ENCODE results near the gene SOAT1.
"Not testable (repeated sequence)": the region's sequence is repeated elsewhere in the genome, so short reads cannot be mapped to it uniquely, and the experiment has no call there.

SOAT1 gene

DNA sequence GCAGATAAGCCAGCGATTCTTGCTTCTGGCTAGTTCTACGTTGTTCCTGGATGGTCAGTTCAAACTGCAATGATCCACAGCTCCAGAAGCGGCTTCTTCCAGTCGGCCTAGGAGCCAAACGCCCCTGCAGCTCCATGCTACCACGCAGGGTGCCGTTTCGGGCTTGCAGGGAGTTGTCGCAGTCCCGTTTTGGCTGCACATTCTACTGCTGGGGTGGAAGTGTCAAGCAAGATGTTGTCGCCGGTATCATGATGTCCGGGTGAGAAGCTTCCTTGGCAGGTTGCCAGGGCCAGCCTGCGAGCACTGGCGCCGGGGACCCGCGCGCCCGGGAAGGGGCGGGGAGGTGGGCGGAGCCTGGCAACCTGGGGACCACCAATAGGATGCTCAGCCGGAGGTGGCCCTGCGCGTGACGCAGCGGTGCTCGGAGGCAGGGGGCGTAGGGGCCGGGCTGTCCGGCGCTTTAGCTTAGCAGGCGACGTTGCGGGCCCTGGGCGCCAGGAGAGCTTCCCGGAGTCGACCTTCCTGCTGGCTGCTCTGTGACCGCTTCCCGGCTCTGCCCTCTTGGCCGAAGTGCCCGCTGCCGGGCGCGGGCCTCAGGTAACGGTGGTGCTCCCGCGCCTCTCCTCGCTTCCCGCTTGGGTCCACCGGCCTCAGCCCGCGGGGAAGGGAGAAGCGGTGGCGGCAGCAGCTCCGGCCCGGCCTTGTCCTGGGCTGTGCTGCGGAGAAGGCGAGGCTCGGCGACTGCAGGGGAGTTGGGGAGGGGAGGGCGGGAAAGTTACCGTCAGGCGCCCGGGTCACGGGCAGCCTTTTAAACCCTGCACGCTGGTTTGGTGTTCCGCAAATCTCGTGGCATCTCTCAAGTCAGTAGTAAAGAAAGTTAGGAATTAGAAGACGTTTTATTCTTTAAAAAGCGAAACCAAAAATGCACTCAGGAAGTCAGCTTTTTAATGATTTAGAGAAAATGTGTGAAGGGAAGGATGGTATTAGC is at the start of gene SOAT1:
Gene SOAT1, plus strand, starts transcription at position 458 of the 988 bp plus-strand sequence. CDS start 8,888 bp downstream, outside the sequence.
- DNase-seq (ENCODE audit: low read depth), result peak; percentile 91

DNA sequence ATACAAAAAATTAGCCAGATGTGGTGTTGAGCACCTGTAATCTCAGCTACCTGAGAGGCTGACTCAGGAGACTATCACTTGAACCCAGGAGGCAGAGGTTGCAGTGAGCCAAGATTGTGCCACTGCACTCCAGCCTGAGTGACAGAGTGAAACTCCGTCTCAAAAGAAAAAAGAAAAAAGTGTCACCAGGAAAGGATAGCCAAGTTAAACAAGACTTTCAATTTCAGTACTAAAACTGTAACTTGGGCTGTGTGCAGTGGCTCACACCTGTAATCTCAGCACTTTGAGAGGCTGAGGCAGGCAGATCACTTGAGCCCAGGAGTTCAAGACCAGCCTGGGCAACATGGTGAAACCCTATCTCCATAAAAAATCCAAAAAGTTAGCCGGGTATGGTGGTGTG is 48.2 kb upstream of the SOAT1 start:
- not testable (repeated sequence) for DNase-seq (ENCODE audit: low read depth)

DNA sequence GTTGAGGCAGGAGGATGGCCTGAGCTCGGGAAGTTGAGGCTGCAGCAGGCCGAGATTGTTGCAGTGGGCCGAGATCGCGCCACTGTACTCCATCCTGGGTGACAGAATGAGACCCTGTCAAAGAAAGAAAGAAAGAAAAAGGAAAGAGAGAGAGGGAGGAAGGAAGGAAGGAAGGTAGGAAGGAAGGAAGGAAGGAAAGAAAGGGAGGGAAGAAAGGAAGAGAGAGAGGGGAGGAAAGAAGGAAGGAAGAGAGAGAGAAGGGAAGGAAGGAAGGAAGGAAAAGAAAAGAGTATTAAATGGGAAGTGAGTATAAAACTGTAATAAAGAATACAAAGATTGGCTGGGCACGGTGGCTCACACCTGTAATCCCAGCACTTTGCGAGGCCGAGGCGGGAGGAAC is 45.7 kb upstream of the SOAT1 start:
- no peak for DNase-seq (ENCODE audit: low read depth)

DNA sequence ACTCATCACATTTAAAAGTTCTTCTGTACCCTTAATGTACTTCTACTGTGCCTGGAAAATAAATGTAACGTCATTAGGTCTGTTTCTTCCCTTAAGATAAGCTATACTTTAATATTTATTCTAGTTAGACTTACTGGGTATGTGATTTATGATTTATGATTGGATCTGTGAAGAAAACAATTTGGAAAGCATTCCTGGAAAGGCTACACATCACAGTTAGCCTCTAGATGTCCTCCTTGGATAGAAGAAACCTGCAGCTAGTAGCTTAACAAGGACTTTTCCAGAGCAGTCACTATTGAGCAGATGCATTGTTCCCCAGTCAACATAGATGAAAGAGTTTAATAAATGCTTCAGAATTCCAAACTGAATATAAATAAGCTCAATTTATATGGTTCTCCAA is 41.9 kb upstream of the SOAT1 start:
- DNase-seq (ENCODE audit: low read depth), result no peak

DNA sequence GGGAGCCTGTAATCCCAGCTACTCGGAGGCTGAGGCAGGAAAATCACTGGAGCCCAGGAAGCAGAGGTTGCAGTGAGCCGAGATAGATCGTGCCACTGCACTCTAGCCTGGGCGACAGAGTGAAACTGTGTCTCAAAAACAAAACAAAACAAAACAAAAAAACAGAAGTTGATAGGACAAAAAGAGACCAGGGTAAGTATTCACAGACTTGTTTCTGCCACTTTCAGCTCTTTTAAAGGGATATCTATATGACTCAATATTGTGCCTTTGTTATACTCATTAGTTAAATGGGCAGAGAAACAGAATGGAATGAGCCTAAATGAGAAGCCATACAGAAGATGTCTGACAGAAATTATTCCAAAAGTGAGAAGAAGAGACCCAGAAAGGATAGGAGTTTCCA is 41.0 kb upstream of the SOAT1 start:
- DNase-seq (ENCODE audit: low read depth), result no peak

DNA sequence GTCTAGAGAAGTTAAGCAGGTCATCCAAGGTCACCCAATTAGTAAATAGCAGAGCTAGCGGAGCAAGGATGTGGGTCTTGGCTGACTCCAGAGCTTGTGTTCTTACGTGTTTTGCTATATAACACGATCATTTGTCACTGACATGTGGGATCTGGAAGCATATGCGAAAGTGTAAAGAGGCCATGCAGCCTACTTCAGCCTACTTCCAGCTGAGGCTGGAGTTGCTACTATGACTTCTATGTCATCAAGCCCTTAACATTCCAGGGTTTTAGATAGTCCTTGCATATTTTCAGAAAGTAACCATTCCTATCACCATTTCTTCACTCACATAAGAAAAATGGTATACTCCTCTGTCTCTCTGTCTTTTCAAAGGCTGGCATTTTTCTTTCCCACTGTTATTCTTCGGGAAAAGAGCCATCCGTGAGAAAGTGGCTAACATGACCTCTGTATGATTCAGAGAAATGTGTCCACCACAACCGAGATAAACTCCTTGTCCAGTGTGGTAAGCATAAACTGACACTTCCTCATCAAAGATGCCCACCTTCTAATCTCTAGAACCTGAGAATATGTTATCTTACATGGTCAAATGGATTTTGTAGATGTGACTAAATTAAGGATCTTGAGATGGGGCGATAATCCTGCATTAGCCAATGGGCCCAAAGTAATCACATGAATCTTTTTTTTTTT is 40.2 kb upstream of the SOAT1 start:
- no peak for DNase-seq (ENCODE audit: low read depth)

DNA sequence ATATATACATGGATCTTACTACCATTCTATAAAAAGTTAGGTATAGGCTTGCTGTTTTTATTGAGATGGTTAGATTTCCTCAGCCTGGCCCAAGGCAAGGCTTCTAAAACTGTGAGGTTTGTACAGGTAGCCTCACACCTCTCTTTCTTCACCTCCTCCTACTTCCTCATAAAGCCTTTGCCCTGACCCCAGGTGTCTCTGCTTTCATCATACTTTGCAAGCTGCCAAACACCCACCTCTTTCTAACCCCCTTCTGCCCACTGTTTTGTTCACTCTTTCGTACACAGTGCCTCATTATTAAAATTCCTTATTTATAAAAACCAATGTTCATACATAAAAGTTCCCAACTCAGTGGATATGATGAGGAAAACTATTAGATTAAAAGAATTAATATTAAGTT is 31.4 kb upstream of the SOAT1 start:
- DNase-seq (ENCODE audit: low read depth), result no peak

DNA sequence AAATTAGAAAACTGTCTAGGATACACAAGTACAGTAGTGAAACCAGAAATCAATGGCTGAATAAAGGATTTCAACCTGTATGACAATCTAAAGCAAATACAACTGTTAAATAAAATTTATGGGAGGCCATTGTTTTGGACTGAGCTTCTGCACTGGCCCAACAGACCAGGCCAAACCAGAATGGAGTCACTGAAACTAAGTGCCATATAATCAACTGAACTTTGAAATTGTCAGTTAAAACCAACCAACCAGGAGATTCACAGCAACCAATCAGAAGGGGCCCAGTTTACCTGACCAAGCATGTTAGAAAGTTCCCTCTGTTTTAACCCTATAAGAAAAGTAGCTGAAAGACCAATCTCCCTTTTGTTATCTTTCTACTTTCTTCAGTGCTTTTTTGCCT is 30.5 kb upstream of the SOAT1 start:
- no peak for DNase-seq (ENCODE audit: low read depth)

DNA sequence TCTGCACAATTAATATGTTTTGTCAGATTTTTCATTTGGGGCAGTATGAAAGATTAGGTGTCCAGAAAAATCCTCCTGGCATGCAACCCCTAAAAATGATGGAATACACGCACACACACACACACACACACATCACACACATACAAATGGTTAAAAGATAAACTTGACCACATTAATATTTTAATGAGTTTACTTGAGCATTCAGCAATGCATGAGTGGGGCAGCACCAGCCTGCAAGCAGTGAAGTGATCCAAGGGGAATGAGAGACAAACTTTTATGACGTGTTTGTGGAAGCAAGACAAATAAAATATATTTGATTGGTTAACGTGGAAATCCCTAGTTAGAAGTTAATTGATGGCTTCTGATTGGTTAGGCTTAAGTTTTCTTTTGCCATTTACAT is 29.1 kb upstream of the SOAT1 start:
- DNase-seq (ENCODE audit: low read depth), result no peak

DNA sequence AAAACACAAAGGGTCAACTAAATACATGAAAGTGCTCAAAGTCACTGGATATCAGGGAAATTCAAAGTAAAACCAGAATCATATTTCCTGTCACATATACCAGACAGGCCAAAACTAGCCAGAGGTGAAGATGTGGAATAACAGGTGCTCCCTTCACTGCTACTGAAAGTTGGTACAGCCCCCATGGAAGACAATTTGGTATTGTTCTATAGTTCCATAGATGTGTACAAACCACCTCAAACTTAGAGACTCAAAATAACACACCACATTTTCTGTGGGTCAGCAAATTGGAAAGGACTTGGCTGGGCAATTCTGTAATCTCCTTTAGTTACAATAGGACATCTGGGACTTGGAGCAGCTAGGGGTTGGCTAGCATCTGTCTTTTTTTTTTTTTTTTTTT is 24.5 kb upstream of the SOAT1 start:
- DNase-seq (ENCODE audit: low read depth), result no peak

DNA sequence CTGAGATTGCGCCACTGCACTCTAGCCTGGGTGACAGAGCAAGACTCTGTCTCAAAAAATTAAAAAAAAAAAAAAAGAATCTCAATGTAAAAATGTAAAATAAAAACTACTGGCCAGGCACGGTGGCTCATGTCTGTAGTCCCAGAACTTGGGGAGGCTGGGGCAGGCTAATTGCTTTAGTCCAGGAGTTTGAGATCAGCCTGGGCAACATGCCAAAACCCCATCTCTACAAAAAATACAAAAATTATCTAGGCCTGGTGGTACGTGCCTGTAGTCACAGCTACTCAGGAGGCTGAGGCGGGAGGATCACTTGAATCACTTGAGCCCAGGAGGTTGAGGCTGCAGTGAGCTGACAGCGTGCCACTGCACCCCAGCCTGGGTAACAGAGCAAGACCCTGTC is 19.2 kb upstream of the SOAT1 start:
- DNase-seq (ENCODE audit: low read depth), result not testable (repeated sequence)

DNA sequence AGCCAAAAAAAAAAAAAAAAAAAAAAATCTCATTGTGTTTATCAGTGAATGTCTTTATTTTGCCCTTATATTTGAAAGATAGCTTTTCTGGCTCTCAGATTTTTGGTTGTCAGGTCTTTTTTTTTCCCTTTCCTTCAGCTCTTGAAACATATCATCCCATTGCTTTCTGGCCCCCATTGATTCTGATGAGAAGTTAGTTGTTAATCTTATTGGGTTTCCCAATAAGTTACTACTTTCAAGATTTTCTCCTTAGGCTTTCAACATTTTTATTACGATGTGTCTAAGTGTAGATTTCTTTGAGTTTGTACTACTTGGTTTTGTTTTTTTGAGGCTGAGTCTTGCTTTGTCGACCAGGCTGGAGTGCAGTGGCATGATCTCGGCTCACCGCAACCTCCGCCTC is 14.7 kb upstream of the SOAT1 start:
- no peak for DNase-seq (ENCODE audit: low read depth)

DNA sequence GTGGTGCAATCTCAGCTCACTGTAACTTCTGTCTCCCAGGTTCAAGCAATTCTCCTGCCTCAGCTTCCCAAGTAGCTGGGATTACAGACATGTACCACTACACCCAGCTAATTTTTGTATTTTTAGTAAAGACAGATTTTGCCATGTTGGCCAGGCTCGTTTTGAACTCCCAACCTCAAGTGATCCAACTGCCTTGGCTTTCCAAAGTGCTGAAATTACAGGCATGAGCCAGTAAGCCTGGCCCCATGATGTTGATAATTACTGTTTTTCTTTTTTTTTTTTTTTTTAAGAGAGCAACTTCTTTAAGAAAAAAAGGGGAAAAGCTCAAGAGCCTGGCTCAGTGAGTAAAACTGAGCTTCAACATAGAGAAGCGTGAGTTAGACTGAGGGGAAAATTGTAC is 9.6 kb upstream of the SOAT1 start:
- DNase-seq (ENCODE audit: low read depth), result no peak

DNA sequence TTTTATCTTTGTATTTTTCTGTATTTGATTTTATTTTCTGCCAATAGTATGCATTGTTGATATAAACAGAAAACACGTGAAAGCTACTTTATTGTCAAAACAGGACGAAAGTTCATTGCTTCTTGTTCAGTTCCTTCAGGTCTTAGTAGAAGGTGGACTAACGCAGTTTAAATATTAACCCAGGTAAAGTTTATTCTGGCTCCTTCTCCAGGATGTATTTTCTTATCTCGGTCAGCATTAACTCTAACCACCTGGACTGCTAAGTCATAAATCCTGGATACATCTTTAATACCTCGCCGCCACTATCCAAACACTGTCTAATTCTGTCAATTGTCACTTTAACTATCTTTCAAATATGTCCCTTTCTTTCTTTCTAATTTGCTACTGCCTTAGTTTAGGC is 5.7 kb upstream of the SOAT1 start:
- DNase-seq (ENCODE audit: low read depth), result no peak

DNA sequence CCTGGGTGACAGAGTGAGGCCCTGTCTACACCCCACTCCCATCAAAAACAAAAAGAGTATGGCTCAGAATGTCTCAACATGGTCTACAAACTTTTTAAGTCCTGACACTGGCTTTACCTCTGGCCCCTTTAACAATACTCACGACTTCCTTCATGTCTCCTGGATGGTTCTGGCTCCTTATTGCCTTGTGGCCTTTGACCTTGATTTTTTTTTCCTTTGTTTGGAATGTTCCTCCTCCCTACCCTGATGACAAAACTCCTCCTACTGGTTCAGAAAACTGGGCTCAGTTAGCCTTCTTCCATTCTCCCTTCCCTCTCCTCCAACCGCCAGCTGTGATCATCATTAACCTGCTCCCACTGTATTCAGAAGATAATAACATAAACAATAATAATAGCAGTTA is 4.6 kb upstream of the SOAT1 start:
- DNase-seq (ENCODE audit: low read depth), result no peak

DNA sequence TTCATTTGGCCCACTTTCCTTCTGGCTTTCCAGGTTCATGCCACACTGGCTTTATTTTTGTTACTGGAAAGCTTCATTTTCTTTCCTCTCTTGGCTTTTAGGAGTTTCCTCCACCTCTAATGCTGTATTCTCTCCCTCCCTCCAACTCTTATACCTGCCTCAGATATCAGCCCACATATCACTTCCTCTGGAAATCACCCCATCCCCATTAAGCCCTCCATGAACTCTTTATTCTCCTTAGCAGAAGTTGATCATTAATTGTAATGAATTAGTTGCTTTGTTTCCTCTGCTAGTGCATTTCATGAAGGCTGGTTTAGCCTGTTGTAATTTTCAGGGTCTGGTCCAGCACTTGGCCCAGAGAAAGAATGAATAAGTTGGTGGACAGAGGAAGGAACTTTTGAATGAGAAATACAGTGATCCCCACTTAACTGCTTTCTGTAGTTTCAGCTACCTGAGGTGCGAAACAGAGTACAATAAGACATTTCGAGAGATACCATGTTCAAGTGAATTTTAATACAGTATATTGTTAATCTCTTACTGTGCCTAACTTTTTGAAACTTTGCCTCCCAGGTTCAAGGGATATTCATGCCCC is 1.7 kb downstream of the SOAT1 start:
- no peak for DNase-seq (ENCODE audit: low read depth)

DNA sequence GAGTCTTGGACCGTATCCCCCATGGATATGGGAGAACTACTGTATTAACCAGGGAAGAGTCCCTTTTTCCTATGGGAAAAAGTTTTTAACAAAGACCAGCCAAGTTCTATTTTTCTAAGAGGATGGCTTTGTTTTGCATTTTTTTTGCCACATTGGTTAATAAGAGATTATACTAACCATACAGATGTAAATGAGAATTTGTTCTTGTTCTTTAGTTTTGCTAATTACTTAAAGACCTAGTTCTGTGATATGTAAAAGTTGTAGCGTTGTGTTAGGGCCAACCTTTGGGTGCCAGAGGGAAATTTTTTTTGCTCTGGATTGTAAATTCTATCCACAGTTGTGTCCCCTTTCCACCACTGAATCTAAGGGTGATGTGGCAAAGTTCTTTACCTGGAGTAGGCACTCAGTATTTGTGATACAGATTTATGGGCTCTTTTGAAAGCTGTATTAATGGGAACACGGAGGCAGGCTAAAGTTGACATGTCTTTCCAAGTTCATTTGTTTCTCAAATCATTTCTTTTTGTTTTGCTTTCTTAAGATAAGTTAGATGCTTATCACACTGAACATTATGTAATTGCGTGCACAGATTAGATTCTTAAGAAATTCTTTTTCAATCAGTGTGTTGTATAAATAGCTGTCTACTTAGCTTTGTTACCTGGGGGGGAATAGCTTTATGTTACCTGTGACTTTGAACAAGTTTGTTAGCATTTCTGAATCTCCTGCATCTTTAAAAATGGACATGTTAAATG is 2.9 kb downstream of the SOAT1 start:
- no peak for DNase-seq (ENCODE audit: low read depth)

DNA sequence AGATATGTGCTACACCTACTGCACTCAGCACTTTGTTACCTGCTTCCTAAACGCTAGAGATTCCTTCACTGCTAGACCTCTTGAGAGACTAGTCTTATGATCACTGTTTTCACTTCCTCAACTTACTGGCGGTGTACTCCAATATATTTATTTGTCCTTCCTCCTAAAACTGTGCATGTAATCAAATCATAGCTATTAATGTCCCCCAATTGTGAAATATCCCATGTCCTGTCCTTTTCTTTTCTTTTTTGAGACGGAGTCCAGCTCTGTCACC is 3.4 kb downstream of the SOAT1 start:
- DNase-seq (ENCODE audit: low read depth), result no peak

DNA sequence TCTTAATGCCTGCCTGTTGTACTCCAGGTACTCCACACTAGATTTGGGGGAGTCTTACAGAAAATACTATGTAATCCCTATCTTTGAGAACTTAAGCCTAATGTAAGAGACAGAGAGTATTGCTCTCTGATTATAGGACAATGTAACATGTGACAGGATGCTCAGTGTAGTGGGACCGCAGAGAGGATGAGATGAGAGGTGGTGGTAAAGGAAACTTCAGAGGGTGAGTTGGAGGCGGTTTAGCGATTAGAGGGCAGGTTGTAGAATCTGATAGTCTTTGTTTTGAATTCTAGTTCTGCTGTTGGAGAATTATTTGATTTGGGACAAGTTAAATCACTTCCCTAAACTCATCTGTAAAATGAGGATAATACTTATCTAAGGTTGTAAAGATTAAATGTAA is 5.4 kb downstream of the SOAT1 start:
- no peak for DNase-seq (ENCODE audit: low read depth)

DNA sequence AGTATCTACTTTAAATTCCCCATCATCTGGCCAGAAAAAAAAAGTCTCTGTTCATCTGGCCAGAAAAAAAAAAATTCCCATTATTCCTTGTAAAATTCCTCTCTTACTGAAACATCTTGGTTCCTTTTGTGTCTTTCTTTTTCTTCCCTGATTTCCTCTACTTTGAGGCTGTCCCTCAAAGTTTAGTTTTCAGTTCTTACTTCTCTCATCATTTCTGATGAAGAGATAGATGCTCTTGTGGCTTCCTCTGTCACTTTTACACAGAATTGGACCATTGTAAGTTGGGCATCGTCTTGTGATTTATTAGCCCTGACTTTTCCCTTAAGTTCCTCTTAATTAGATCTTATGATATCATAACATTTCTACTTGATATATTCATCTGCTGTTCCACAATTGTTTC is 6.5 kb downstream of the SOAT1 start:
- DNase-seq (ENCODE audit: low read depth), result no peak

DNA sequence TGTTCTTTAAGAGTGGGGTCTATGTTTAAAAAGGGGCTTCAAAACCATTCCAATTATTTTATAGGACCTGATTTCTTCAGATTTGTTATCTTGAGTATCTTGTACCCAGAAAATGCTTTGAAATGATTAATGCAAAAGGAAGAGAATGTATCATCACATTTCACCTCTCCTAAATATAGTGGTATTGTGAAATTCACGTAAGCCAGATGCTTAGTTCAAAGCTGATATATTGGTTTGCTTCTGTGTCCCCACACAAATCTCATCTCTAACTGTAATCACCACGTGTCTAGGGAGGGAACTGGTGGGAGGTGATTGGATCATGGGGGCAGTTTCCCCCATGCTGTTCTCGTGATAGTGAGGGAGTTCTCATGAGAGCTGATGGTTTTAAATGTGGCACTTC is 8.5 kb downstream of the SOAT1 start:
- no peak for DNase-seq (ENCODE audit: low read depth)

DNA sequence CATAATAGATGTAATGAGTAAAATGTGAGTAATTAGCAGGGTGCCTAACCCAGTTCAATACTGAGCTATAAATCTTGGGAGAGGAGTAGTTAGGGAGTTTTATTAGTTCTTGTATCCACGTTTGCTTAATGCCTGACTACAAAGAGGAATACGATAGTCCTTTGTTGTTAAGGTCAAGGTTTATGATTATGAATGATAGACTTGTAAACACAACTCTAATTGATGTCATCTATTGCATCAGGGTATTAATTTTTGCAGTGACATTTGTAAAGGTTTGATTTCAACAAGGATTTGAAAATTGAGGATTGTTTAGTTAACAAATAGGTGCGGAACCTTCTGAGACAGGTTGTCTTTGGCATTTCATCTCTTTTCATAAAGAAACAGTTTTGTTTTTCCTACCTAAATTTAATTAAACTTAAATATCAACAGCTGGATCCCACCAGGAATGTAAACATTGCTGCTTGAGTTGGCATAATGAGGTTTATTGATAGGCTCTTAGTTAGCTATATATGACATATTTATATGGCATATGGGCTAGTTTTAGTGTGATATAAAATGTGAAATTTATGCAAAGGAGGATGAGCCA is 9.7 kb downstream of the SOAT1 start:
- DNase-seq (ENCODE audit: low read depth), result no peak
